Measurements from ENCODE around the gene NEK1.
"Not testable (repeated sequence)": the region's sequence is repeated elsewhere in the genome, so short reads cannot be mapped to it uniquely, and the experiment has no call there.

The NEK1 gene

GRCh38 chr4:169601016-169601771 is 11.2 kb downstream of the NEK1 start:
- no peak for DNase-seq

- no peak for DNase-seq
Observed at GRCh38 chr4:169594560-169595195, 17.7 kb downstream of the NEK1 start.

- DNase-seq, result no peak
Observed at GRCh38 chr4:169593050-169593560, 19.3 kb downstream of the NEK1 start.

- no peak for DNase-seq
Observed at GRCh38 chr4:169583563-169583962, 28.8 kb downstream of the NEK1 start.

DNA sequence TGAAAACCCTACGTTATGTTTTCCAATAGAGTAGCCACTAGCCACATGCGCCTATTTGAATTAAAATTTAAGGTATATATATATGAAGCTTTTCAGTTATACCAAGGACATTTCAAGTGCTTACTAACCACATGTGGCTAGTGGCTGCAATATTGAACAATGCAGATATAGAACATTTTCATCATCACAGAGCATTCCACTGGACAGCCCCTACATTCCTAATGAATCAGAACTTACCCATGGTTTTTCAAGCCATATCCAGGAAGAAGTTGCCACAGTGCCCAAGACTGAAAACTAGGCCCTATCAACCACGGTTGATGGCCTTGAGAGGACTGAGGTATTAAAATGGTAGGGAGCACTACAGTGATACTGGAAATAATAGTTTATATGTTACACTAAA is 29.7 kb downstream of the NEK1 start:
- no peak for DNase-seq

GRCh38 chr4:169582203-169582602 is 30.2 kb downstream of the NEK1 start:
- DNase-seq, result no peak

DNA sequence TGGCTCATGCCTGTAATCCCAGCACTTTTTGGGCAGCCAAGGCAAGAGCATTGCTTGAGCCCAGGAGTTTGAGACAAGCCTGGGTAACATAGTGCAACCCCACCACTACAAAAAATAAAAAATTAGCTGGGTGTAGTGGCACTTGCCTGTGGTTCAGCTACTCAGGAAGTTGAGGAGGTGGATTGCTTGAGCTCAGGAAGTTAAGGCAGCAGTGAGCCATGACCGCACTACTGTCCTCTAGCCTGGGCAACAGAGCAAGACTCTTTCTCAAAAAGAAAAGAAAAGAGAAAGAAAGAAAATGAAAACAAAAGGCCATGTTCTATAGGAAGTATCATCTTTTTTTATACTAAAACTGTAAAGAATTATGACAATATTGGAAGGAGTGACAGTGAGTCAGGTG is 38.5 kb downstream of the NEK1 start:
- no peak for DNase-seq

DNA sequence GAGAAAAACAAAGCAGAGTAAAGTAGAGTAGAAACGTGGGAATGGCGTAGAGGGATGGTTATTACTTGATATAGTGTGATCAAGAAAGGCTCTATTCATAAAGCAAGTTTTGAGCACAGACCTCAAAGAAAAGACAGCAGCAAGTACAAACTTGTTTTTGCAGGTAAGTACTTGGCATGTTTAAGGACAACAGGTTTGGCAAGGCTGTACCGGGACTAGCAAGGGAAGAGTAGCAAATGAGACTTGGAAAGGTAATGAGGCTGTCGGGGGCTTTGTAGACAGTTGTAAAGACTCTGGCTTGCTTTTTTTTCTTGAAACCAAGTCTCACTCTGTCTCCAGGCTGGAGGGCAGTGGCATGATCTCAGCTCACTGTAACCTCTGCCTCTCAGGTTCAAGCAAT is 40.9 kb downstream of the NEK1 start:
- DNase-seq, result no peak

DNA sequence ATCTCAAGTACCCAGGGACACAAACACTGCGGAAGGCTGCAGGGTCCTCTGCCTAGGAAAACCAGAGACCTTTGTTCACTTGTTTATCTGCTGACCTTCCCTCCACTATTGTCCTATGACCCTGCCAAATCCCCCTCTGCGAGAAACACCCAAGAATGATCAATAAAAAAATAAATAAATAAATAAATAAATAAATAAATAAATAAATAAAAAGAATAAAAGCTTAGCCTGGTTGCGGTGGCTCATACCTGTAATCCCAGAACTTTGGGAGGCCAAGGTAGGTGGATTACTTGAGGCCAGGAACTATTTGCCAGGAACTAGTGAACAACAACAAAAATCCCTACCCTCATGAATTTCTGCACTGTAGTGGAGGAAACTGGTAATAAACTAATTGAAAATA is 41.4 kb downstream of the NEK1 start:
- not testable (repeated sequence) for DNase-seq

DNA sequence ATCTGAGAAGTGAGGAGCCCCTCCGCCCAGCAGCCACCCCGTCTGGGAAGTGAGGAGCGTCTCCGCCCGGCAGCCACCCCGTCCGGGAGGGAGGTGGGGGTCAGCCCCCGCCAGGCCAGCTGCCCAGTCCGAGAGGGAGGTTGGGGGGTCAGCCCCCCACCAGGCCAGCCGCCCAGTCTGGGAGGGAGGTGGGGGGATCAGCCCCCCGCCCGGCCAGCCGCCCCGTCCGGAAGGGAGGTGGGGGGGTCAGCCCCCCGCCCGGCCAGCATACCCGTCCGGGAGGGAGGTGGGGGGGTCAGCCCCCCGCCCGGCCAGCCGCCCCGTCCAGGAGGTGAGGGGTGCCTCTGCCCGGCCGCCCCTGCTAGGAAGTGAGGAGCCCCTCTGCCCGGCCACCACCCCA is 42.1 kb downstream of the NEK1 start:
- DNase-seq, result not testable (repeated sequence)

DNA sequence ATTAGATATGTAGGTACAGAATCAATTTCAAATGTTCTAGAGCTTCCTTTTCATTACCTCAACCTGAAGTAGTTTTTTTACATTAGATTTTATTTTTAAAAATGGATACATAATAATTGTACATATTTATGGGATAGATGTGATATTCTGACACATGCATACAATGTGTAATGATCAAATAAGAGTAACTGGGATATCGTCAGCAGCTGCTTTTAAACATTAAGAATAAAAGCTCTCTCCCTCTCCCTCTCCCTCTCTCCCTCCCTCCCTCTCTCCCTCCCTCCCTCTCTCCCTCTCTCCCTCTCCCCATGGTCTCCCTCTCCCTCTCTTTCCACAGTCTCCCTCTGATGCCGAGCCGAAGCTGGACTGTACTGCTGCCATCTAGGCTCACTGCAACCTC is 43.2 kb downstream of the NEK1 start:
- DNase-seq, result not testable (repeated sequence)

- DNase-seq, result no peak
Observed at GRCh38 chr4:169567916-169568315, 44.5 kb downstream of the NEK1 start.

DNA sequence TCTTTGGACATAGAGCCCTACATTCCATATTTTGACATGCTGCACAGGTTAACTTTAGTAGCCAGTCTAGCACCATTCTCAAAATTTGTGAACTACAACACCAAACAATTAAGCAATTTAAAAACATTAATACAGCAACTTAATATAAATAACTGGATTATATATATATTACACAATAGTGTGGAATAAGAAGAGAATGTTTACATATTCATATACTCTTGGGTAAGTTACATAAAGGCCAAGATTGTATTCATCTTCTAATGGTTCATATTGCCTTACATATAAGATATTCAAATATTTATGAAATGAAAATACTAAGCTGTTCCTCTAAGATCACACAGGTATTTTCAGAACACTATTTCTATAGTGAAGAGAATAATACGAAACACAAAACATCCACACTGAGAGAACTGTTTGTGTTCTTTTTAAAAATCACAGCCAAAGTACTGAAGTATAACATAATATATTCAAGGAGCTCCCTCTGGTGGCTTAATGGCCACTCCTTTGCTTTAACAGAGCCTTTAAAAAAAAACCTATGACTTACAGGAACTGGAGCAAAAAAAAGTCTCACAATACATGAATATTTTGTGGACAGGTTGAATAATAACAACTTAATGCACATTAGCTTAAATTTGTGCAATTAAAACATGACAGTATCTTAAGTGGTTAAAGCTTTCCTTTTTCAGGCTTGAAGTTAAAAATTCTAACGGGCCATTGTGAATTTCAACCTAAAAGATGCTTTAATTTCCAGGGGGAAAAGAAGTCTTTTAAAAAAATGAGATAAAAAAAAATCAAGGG is 46.2 kb downstream of the NEK1 start:
- DNase-seq, result peak in 2 of 6 experiments; percentile 29 to 33

DNA sequence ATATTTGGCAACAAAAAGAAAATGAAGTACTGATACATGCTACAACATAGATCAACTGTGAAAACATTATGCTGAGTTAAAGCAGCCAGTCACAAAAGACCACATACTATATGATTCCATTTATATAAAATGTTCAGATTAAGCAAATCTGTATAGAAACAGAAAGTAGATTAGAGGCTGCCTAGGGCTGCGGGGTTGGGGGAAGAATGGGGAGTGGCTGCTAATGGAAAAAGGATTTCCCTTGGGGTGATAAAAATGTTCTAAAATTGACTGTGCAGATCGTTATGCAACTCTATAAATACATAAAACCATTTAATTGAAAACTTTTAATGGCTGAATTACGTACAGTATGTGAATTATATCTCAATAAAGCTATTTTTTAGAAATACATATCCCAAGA is 46.8 kb downstream of the NEK1 start:
- no peak for DNase-seq

- DNase-seq, result no peak
Observed at GRCh38 chr4:169557061-169557636, 55.2 kb downstream of the NEK1 start.

GRCh38 chr4:169546548-169546947 is 65.8 kb downstream of the NEK1 start:
- DNase-seq, result not testable (repeated sequence)

GRCh38 chr4:169540774-169541173 is 71.6 kb downstream of the NEK1 start:
- DNase-seq, result no peak

DNA sequence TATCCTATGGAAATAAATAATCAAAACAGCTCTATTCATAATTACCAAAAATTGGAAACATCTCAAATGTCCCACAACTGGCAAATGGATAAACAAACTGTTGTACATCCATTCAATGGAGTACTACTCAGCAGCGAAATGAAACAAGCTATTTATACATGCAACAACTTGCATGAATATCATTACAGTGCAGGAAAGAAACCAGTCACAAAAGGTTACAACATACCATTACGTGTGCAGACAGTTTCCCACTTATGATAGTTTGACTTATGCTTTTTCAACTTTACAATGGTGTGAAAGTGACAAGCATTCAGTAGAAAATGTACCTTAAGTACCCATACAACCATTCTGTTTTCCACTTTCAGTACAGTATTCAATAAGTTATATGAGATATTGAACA is 82.3 kb downstream of the NEK1 start:
- DNase-seq, result no peak

DNA sequence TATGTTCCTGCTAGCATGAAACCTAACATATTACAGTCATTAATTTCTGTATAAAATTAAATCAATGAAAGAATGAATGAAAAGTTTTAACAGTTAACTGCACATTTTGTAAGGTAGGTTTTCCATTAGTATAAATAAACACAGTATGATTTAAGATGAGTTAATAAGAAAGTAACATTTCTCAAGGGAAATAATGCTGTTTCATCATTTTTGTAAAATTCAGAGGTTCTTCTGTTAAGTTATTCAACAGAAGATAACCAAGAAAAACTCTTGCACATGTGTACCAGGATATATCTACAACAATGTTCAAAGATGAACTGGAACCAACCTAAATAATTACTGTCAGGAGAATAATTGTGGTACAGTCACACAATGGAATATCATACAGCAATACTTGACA is 88.6 kb downstream of the NEK1 start:
- DNase-seq, result no peak

GRCh38 chr4:169510617-169511016 is 101.8 kb downstream of the NEK1 start:
- no peak for DNase-seq

DNA sequence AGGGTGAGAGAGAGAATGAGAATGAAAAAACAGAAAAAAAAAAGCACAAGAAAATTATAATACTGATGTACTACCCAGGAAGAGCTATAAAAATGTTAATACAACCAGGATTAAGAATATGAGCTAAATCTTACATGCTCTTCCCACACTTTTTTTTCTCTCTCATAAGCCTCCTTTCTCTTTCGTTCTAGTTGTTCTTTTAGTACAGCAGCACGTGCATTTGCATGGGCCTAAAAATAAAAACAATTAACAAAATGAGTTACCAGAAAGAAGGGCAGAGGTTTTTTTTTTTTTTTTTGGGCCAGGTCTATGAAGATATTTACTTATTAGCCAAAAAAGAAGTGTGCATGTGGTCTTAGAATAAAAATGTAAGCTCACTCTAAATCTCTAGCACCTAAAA is 105.5 kb downstream of the NEK1 start:
- DNase-seq, result no peak

DNA sequence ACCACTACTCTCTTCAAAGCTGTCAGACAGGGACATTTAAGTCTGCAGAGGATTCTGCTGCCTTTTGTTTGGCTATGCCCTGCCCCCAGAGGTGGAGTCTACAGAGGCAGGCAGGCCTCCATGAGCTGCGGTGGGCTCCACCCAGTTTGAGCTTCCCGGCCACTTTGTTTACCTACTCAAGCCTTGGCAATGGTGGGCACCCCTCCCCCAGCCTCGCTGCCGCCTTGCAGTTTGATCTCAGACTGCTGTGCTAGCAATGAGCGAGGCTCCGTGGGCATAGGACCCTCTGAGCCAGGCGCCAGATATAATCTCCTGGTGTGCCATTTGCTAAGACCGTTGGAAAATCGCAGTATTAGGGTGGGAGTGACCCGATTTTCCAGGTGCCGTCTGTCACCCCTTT is 112.5 kb downstream of the NEK1 start:
- not testable (repeated sequence) for DNase-seq

GRCh38 chr4:169494234-169494633 is 118.1 kb downstream of the NEK1 start:
- DNase-seq, result not testable (repeated sequence)
